HG03439 (cell line): ENCODE results near the gene ANKRD55.
A peak's percentile ranks its signal among the peaks of the same experiment; 100 is the strongest.
"Not testable (repeated sequence)": the region's sequence is repeated elsewhere in the genome, so short reads cannot be mapped to it uniquely, and the experiment has no call there.

Source experiments
- ATAC-seq: cut with Tn5 transposase; IDR thresholded peaks from one replicate; pipeline ENCODE4 v1.9.1; 2021; ENCODE audit warnings: mild to moderate bottlenecking, moderate library complexity; ENCODE audit not compliant: unreplicated experiment

Gene ANKRD55

GRCh38 chr5:56170557-56170956 lies 62.6 kb downstream of the ANKRD55 start:
- ATAC-seq, result no peak

GRCh38 chr5:56169949-56170348 lies 63.2 kb downstream of the ANKRD55 start:
- no peak for ATAC-seq

GRCh38 chr5:56169281-56169680 lies 63.8 kb downstream of the ANKRD55 start:
- no peak for ATAC-seq

- no peak for ATAC-seq
Measured at GRCh38 chr5:56168066-56168478, 65.1 kb downstream of the ANKRD55 start.

GRCh38 chr5:56167519-56167918 lies 65.6 kb downstream of the ANKRD55 start:
- ATAC-seq, result no peak

- ATAC-seq, result no peak
Measured at GRCh38 chr5:56166671-56167385, 66.3 kb downstream of the ANKRD55 start.

- no peak for ATAC-seq
Measured at GRCh38 chr5:56164376-56164775, 68.8 kb downstream of the ANKRD55 start.

- ATAC-seq, result no peak
Measured at GRCh38 chr5:56161927-56162326, 71.2 kb downstream of the ANKRD55 start.

GRCh38 chr5:56161439-56161823 lies 71.7 kb downstream of the ANKRD55 start:
- ATAC-seq, result no peak

GRCh38 chr5:56160723-56161438 lies 72.2 kb downstream of the ANKRD55 start:
- no peak for ATAC-seq

GRCh38 chr5:56159521-56159947 lies 73.6 kb downstream of the ANKRD55 start:
- ATAC-seq, result no peak

- no peak for ATAC-seq
Measured at GRCh38 chr5:56158331-56158960, 74.7 kb downstream of the ANKRD55 start.

- not testable (repeated sequence) for ATAC-seq
Measured at GRCh38 chr5:56157191-56157621, 75.9 kb downstream of the ANKRD55 start.

GRCh38 chr5:56156585-56157190 lies 76.4 kb downstream of the ANKRD55 start:
- peak; percentile 68 for ATAC-seq

- peak; percentile 12 for ATAC-seq
Measured at GRCh38 chr5:56155992-56156584, 77.0 kb downstream of the ANKRD55 start.

- ATAC-seq, result no peak
Measured at GRCh38 chr5:56154732-56155484, 78.2 kb downstream of the ANKRD55 start.

GRCh38 chr5:56152437-56152836 lies 80.7 kb downstream of the ANKRD55 start:
- ATAC-seq, result no peak

GRCh38 chr5:56150756-56151155 lies 82.4 kb downstream of the ANKRD55 start:
- not testable (repeated sequence) for ATAC-seq

- peak; percentile 91 for ATAC-seq
Measured at GRCh38 chr5:56148453-56148971, 84.6 kb downstream of the ANKRD55 start.

GRCh38 chr5:56147659-56148230 lies 85.4 kb downstream of the ANKRD55 start:
- no peak for ATAC-seq
